ENCODE results near the gene TFR2. TPM values are rescaled to one million over a fixed set of nuclear protein-coding genes. Genes with fewer than 3 reads are reported as not detected.

Gene TFR2
- total and polyA plus RNA-seq, 2 donors (not counting 3 experiments of a cell fraction or from before 2014, with no cell fraction given), result 0.37 to 0.60 TPM

DNA sequence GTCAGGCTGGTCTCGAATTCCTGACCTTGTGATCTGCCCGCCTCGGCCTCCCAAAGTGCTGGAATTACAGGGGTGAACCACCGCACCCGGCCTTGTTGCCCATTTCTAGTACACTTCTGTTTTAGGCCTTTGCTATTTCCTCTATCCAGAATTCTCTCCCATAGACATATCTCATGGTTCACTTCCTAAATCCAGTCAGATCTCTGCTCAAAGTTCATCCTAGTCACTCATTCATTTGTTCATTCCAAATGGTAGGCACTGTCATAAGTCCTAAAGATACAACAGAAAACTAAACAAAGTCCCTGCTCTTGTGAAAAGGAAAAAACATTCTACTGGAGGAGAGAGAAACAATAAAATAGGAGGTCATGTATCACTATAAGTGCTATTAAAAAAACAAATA is 31.4 kb downstream of the TFR2 start:
- DNase-seq (ENCODE audit: low read depth, low spot score) (no peak), FAIRE-seq (no peak)
- TF ChIP-seq EZH2 (IDR thresholded peaks at IDR 0.05; ENCODE audit: borderline replicate concordance, low read depth, low read length, severe bottlenecking) (no peak), MYC (IDR thresholded peaks at IDR 0.05; ENCODE audit: low read depth, low read length) (no peak)
- no TSS peak for BruUV-seq (replicated peaks)
- Histone ChIP-seq H3K9me1 (replicated peaks; ENCODE audit: control insufficient read depth, extremely low read depth, insufficient read depth, low read length) (no peaks in the 10 kb centered on the region), H3K4me1 (ENCODE audit: control insufficient read depth, extremely low read depth, insufficient read depth, low read length) (peaks cover 21% of the 10 kb centered on the region), H3K36me3 (ENCODE audit: control insufficient read depth in 2 of 2, extremely low read depth in 1 of 2, insufficient read depth in 2 of 2, low read length in 2 of 2) (no peaks in the 10 kb centered on the region), H4K20me1 (replicated peaks; ENCODE audit: control insufficient read depth, extremely low read depth, insufficient read depth, low read length) (no peaks in the 10 kb centered on the region), H3K27me3 (ENCODE audit: control insufficient read depth in 2 of 2, insufficient read depth in 2 of 2, low read length in 2 of 2) (no peaks in the 10 kb centered on the region), H3K9me3 (replicated peaks; ENCODE audit: control insufficient read depth, insufficient read depth, low read length) (no peaks in the 10 kb centered on the region), H3K27ac (ENCODE audit: insufficient read depth, low read depth, low read length) (no peak overlapping the region), H3K9ac (replicated peaks; ENCODE audit: extremely low read depth, insufficient read depth, low read length) (no peak overlapping the region), H2AFZ (ENCODE audit: low read depth, low read length) (no peak overlapping the region), H3K4me2 (ENCODE audit: insufficient read depth, low read length) (no peak overlapping the region), H3K4me3 (replicated peaks in 1 of 3; ENCODE audit: insufficient read depth in 1 of 3, low read depth in 1 of 3, low read length in 3 of 3) (no peak overlapping the region), H3K79me2 (ENCODE audit: control insufficient read depth, insufficient read depth, low read length) (no peaks in the 10 kb centered on the region)
- ChIA-PET CTCF (interaction anchor here (1.0 kb wide), 1 partner anchor 19 kb away, joined by 3 read pairs; no protein-coding TSS in a partner anchor), POLR2A (no interaction called here)
- intact Hi-C loops (cut with micrococcal nuclease) (no loop called here), dilution Hi-C loops (cut with MboI; ENCODE audit: extremely low pct_ligation_motif_present, low sequenced_read_pairs) (no loop called here)

DNA sequence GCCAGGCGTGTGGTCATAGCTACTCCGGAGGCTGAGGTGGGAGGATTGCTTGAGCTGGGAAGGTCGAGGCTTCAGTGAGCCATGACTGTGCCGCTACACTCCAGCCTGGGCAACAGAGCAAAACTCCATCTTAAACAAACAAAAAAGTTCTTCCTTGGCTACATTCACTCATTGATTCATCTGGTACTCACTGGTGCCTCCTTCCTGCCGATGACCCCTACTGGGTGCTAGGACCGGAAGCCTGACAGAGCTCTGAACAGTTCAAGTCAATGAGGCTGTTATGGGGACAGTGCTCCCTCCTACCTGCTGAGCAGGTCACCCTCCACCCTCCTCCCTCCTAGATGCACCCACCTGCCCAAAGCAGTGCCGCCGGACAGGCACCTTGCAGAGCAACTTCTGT is 34.2 kb downstream of the TFR2 start:
- H2AFZ ChIP-seq (ENCODE audit: low read depth, low read length), result no peak overlapping the region
- H3K4me2 ChIP-seq (ENCODE audit: insufficient read depth, low read length), result no peak overlapping the region
- H3K4me3 ChIP-seq (replicated peaks in 1 of 3; ENCODE audit: insufficient read depth in 1 of 3, low read depth in 1 of 3, low read length in 3 of 3), result no peak overlapping the region
- no peaks in the 10 kb centered on the region for H3K27me3 ChIP-seq (ENCODE audit: control insufficient read depth in 2 of 2, insufficient read depth in 2 of 2, low read length in 2 of 2)
- ChIA-PET CTCF (interaction anchor here (0.5 to 1.9 kb wide), 2 partner anchors 19 to 56 kb away, joined by 3 to 5 read pairs; no protein-coding TSS in a partner anchor), POLR2A (interaction anchor here (0.7 kb wide), 1 partner anchor 30 kb away, joined by 4 read pairs; no protein-coding TSS in a partner anchor)
- no peak overlapping the region for H3K27ac ChIP-seq (ENCODE audit: insufficient read depth, low read depth, low read length)
- H3K79me2 ChIP-seq (ENCODE audit: control insufficient read depth, insufficient read depth, low read length), result no peaks in the 10 kb centered on the region
- dilution Hi-C loops (cut with MboI; ENCODE audit: extremely low pct_ligation_motif_present, low sequenced_read_pairs) (no loop called here), intact Hi-C loops (cut with micrococcal nuclease) (no loop called here)
- no peak for TF ChIP-seq POLR2AphosphoS5 (IDR thresholded peaks at IDR 0.05; ENCODE audit: insufficient read depth, low read depth, low read length)
- no peak for TF ChIP-seq GATA2 (IDR thresholded peaks at IDR 0.05; ENCODE audit: insufficient read depth, insufficient read length, low read depth, low read length)
- TF ChIP-seq, protein P1, sequence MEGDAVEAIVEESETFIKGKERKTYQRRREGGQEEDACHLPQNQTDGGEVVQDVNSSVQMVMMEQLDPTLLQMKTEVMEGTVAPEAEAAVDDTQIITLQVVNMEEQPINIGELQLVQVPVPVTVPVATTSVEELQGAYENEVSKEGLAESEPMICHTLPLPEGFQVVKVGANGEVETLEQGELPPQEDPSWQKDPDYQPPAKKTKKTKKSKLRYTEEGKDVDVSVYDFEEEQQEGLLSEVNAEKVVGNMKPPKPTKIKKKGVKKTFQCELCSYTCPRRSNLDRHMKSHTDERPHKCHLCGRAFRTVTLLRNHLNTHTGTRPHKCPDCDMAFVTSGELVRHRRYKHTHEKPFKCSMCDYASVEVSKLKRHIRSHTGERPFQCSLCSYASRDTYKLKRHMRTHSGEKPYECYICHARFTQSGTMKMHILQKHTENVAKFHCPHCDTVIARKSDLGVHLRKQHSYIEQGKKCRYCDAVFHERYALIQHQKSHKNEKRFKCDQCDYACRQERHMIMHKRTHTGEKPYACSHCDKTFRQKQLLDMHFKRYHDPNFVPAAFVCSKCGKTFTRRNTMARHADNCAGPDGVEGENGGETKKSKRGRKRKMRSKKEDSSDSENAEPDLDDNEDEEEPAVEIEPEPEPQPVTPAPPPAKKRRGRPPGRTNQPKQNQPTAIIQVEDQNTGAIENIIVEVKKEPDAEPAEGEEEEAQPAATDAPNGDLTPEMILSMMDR (IDR thresholded peaks at IDR 0.05; ENCODE audit: extremely low read depth in 1 of 2, insufficient read depth in 1 of 2, low read depth in 1 of 2, low read length in 2 of 2), result no peak
- no peak for TF ChIP-seq POLR2A (IDR thresholded peaks at IDR 0.05; ENCODE audit: low read depth, low read length)
- TF ChIP-seq, protein P2, sequence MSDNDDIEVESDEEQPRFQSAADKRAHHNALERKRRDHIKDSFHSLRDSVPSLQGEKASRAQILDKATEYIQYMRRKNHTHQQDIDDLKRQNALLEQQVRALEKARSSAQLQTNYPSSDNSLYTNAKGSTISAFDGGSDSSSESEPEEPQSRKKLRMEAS (IDR thresholded peaks at IDR 0.05; ENCODE audit: insufficient read depth, insufficient read length), result no peak
- no peak for TF ChIP-seq JUN (IDR thresholded peaks at IDR 0.05; ENCODE audit: borderline replicate concordance, insufficient read depth, insufficient read length, low read depth)
- TF ChIP-seq MYC (IDR thresholded peaks at IDR 0.05; ENCODE audit: low read depth, low read length), result no peak
- no peak for TF ChIP-seq EZH2 (IDR thresholded peaks at IDR 0.05; ENCODE audit: borderline replicate concordance, low read depth, low read length, severe bottlenecking)
- H3K9me3 ChIP-seq (replicated peaks; ENCODE audit: control insufficient read depth, insufficient read depth, low read length), result no peaks in the 10 kb centered on the region
- H4K20me1 ChIP-seq (replicated peaks; ENCODE audit: control insufficient read depth, extremely low read depth, insufficient read depth, low read length), result no peaks in the 10 kb centered on the region
- peaks cover 25% of the 10 kb centered on the region for H3K4me1 ChIP-seq (ENCODE audit: control insufficient read depth, extremely low read depth, insufficient read depth, low read length)
- no peak overlapping the region for H3K9ac ChIP-seq (replicated peaks; ENCODE audit: extremely low read depth, insufficient read depth, low read length)
- H3K9me1 ChIP-seq (replicated peaks; ENCODE audit: control insufficient read depth, extremely low read depth, insufficient read depth, low read length), result no peaks in the 10 kb centered on the region
- FAIRE-seq (peak; percentile 66), DNase-seq (ENCODE audit: low read depth, low spot score) (no peak)
- no TSS peak for BruUV-seq (replicated peaks)
- H3K36me3 ChIP-seq (ENCODE audit: control insufficient read depth in 2 of 2, extremely low read depth in 1 of 2, insufficient read depth in 2 of 2, low read length in 2 of 2), result no peaks in the 10 kb centered on the region
